AG09319 (cell line): ENCODE results near the gene PUSL1.
"Not testable (repeated sequence)": the region's sequence is repeated elsewhere in the genome, so short reads cannot be mapped to it uniquely, and the experiment has no call there.

ENCODE experiments used
- DNase-seq: peaks from one replicate; pipeline ENCODE4 v3.0.0-alpha.2; 2010; ENCODE audit warnings: low read depth; ENCODE audit errors: extremely low read depth
- CTCF ChIP-seq: IDR thresholded peaks from 2 replicates; pipeline ENCODE4 v1.5.1; 2011; ENCODE audit warnings: low read depth, mild to moderate bottlenecking, inconsistent platforms, low read length, moderate library complexity

Gene PUSL1

GRCh38 chr1:1313500-1314236 is 5.3 kb downstream of the PUSL1 start:
- no peak for DNase-seq
- no peak for TF ChIP-seq CTCF

GRCh38 chr1:1314237-1314586 is 5.8 kb downstream of the PUSL1 start:
- no peak for TF ChIP-seq CTCF
- no peak for DNase-seq

DNA sequence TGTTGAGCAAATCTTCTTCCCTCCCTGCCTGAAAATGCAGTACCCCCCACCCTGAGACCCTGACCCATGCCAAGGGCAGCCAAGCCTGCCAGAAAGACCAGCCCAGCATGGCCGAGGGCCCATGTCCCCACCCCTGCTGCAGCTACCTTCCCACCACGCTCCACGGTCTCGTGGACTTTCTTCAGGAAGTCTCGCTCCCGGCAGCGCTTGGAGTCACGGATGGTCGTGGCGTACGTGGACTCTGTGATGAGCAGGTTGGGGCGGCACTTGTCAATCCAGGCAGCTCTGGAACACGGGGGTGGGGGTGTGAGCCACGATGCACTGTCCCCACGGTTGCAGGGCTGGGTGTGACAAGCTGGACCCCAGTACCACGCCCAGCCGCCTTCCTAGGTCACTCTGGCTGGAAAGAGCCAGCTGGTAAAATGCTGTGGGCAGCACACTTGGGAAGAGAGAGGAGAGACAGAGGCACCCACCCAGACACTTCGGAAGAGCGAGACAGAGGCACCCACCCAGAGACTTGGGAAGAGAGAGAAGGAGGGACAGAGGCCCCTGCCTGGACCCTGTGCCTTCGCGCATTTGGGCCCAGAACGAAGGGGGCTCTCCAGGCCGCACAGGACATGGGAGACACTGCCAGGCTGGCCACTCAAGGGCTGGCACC is 6.4 kb downstream of the PUSL1 start:
- no peak for DNase-seq
- no peak for TF ChIP-seq CTCF

- DNase-seq = no peak
These were observed 7.1 kb downstream of the PUSL1 start for GRCh38 chr1:1315435-1315954.

DNA sequence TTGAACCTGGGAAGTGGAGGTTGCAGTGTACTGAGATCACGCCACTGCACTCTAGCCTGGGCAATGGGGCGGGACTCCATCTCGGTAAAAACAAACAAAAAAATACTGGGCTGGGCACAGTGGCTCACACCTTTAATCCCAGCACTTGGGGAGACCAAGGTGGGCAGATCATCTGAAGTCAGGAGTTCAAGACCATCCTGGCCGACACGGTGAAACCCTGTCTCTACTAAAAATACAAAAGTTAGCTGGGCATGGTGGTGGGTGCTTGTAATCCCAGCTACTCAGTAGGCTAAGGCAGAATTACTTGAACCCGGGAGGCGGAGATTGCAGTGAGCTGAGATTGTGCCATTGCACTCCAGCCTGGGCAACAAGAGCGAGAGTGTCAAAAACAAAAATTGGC is 7.8 kb downstream of the PUSL1 start:
- not testable (repeated sequence) for DNase-seq

More at GRCh38 chr1:1315435-1315954, 7.1 kb downstream of the PUSL1 start:
- TF ChIP-seq CTCF = no peak

DNA sequence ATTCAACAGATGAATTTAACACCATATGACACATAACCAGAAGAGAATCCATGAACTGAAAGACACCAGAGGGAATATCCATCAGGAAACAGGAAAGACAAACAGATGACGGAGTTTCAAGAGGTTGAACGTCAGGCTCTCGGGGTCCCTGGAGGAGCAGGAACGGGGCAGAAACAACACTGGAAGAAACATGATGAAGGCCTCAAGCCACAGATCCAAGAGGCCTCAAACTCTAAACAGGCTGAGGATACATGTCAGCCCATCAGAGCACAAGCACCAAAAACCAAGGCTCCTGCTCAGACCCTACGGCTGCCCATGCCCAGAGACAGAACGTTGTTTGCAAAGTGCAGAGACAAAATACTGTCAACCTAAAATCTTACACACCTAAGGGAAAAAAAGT is 9.0 kb downstream of the PUSL1 start:
- no peak for TF ChIP-seq CTCF
- DNase-seq = no peak

- DNase-seq = peak; percentile 89
These were observed 9.8 kb downstream of the PUSL1 start for GRCh38 chr1:1318131-1318652.

More at GRCh38 chr1:1318131-1318652, 9.8 kb downstream of the PUSL1 start:
- no peak for TF ChIP-seq CTCF
